ENCODE data around the gene SLC17A8.
"Not testable (repeated sequence)": the region's sequence is repeated elsewhere in the genome, so short reads cannot be mapped to it uniquely, and the experiment has no call there.

Gene SLC17A8

GRCh38 chr12:100372853-100373640 is 16.2 kb downstream of the SLC17A8 start:
- no peak for DNase-seq

GRCh38 chr12:100375038-100375735 is 18.3 kb downstream of the SLC17A8 start:
- no peak for DNase-seq

- DNase-seq, result no peak
These were observed 19.3 kb downstream of the SLC17A8 start for GRCh38 chr12:100376161-100376560.

- DNase-seq, result no peak
These were observed 24.5 kb downstream of the SLC17A8 start for GRCh38 chr12:100381379-100381778.

GRCh38 chr12:100382338-100382737 is 25.5 kb downstream of the SLC17A8 start:
- no peak for DNase-seq

- no peak for DNase-seq
These were observed 27.0 kb downstream of the SLC17A8 start for GRCh38 chr12:100383586-100384558.

GRCh38 chr12:100384559-100384935 is 27.7 kb downstream of the SLC17A8 start:
- DNase-seq, result no peak

- no peak for DNase-seq
These were observed 31.5 kb downstream of the SLC17A8 start for GRCh38 chr12:100388382-100388781.

GRCh38 chr12:100391856-100392255 is 35.0 kb downstream of the SLC17A8 start:
- no peak for DNase-seq

- DNase-seq, result no peak
These were observed 36.3 kb downstream of the SLC17A8 start for GRCh38 chr12:100393200-100393599.

GRCh38 chr12:100395811-100396210 is 38.9 kb downstream of the SLC17A8 start:
- no peak for DNase-seq

- no peak for DNase-seq
These were observed 41.4 kb downstream of the SLC17A8 start for GRCh38 chr12:100398307-100398706.

GRCh38 chr12:100399095-100399494 is 42.2 kb downstream of the SLC17A8 start:
- no peak for DNase-seq

- no peak for DNase-seq
These were observed 44.8 kb downstream of the SLC17A8 start for GRCh38 chr12:100401660-100402059.

- DNase-seq, result no peak
These were observed 45.9 kb downstream of the SLC17A8 start for GRCh38 chr12:100402763-100403162.

GRCh38 chr12:100403446-100403845 is 46.6 kb downstream of the SLC17A8 start:
- DNase-seq, result no peak

GRCh38 chr12:100404769-100405407 is 48.0 kb downstream of the SLC17A8 start:
- DNase-seq, result no peak

- no peak for DNase-seq
These were observed 56.1 kb downstream of the SLC17A8 start for GRCh38 chr12:100413001-100413400.

GRCh38 chr12:100414739-100415138 is 57.9 kb downstream of the SLC17A8 start:
- no peak for DNase-seq

- no peak for DNase-seq
These were observed 65.8 kb downstream of the SLC17A8 start for GRCh38 chr12:100422646-100423045.

GRCh38 chr12:100426145-100426544 is 69.3 kb downstream of the SLC17A8 start:
- DNase-seq, result no peak

- DNase-seq, result no peak
These were observed 70.2 kb downstream of the SLC17A8 start for GRCh38 chr12:100427078-100427477.

GRCh38 chr12:100430251-100430650 is 73.4 kb downstream of the SLC17A8 start:
- not testable (repeated sequence) for DNase-seq

All from activated effector memory CD4-positive, alpha-beta T cell treated with Interleukin-2 at 50 U/mL for 16 hours (primary cell).